GM12878 (cell line): Measurements from ENCODE around the gene AP4B1.

Experiments used
- SP1 ChIP-seq: IDR thresholded peaks from one replicate; pipeline ENCODE4 v1.6.1; 2011; ENCODE audit warnings: low read depth, low read length
- TF ChIP-seq, protein P1 (sequence below), 3 experiments: IDR thresholded peaks in 2 of 3; conservative IDR thresholded peaks in 1 of 3; 2 replicates each; pipeline ENCODE4 v1.5.1; 2011; ENCODE audit warnings: low read depth in 3 of 3, low read length in 3 of 3, mild to moderate bottlenecking in 3 of 3, control low read depth in 2 of 3, moderate library complexity in 2 of 3, inconsistent platforms in 1 of 3, mixed read lengths in 1 of 3; ENCODE audit not compliant: control insufficient read depth in 2 of 3, insufficient read depth in 1 of 3; ENCODE audit errors: extremely low read depth in 1 of 3

DNA sequence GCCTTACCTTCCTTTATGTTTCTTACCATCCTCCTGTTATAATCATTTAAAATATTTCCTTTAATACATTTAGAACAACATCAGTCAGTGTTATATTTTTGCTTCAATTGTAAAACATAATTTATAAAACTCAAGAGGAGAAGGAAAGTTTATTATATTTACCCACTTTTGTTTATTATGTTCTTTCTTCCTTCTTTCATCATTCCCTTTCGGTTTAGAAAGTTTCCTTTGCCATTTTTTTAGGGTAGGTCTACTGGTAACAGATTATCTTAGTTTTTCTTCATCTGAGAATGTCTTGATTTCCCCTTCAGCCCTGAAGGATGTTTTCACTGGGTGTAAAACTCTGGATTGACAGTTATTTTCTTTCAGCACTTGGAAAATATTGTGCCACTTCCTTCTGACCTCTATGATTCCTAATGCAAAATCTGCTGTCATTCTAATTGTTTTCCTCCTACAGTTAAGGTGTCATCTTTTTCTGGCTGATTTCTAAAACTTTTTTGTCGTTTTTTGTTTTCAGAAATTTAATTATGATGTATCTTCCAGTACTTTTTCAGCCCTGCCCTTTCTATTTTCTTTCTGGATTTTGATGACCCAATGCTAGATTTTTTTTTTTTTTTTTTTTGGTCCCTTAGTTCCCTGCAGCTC lies 58.1 kb downstream of the AP4B1 start:
- TF ChIP-seq, protein P1, sequence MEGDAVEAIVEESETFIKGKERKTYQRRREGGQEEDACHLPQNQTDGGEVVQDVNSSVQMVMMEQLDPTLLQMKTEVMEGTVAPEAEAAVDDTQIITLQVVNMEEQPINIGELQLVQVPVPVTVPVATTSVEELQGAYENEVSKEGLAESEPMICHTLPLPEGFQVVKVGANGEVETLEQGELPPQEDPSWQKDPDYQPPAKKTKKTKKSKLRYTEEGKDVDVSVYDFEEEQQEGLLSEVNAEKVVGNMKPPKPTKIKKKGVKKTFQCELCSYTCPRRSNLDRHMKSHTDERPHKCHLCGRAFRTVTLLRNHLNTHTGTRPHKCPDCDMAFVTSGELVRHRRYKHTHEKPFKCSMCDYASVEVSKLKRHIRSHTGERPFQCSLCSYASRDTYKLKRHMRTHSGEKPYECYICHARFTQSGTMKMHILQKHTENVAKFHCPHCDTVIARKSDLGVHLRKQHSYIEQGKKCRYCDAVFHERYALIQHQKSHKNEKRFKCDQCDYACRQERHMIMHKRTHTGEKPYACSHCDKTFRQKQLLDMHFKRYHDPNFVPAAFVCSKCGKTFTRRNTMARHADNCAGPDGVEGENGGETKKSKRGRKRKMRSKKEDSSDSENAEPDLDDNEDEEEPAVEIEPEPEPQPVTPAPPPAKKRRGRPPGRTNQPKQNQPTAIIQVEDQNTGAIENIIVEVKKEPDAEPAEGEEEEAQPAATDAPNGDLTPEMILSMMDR (IDR thresholded peaks at IDR 0.05 in 2 of 3, conservative IDR thresholded peaks at IDR 0.05 in 1 of 3; ENCODE audit: control insufficient read depth in 2 of 3, extremely low read depth in 1 of 3, insufficient read depth in 1 of 3, low read depth in 3 of 3, low read length in 3 of 3) = no peak
- no peak for TF ChIP-seq SP1
